GM10248 (cell line): ENCODE measurements around the gene SKP2.
"Not testable (repeated sequence)": the region's sequence is repeated elsewhere in the genome, so short reads cannot be mapped to it uniquely, and the experiment has no call there.

Experiments
- CTCF ChIA-PET: fragments of 300-600 bp; sonication (Branson Sonifier 250); formaldehyde crosslinking; extraction: SDS; loops from one replicate; lab custom pipeline; 2021; ENCODE audit warnings: antibody characterized with exemption; lab: Yijun Ruan, JAX
- POLR2A ChIA-PET: fragments of 350-650 bp; sonication (Branson Sonifier 250); formaldehyde crosslinking; extraction: SDS; loops from one replicate; lab custom pipeline; 2020; ENCODE audit warnings: antibody characterized with exemption; lab: Yijun Ruan, JAX
- DNase-seq: peaks from one replicate; pipeline ENCODE4 v3.0.0; 2012; ENCODE audit errors: extremely low spot score
- CTCF ChIP-seq: IDR thresholded peaks from 2 replicates; pipeline ENCODE4 v1.5.1; 2012; ENCODE audit warnings: mild to moderate bottlenecking, low read depth; ENCODE audit errors: extremely low read depth, missing control alignments, control extremely low read depth

The SKP2 gene

DNA sequence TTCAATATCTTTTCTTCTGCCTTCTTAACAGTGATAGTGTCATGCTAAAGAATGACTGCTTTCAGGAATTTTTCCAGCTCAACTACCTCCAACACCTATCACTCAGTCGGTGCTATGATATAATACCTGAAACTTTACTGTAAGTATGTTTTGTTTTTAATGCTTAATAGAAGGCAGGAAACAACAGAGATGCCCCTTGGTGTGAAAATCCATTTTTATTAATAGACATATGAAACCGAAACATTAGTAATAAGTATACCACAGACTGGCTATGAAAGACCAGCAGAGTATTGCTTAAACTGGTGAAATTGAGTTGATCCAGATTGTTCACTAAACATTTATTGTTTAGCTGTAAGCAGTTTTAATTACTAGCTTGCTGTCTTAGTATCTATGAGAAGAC is 25.2 kb downstream of the SKP2 start:
- CTCF ChIA-PET, result interaction anchor here (0.6 to 1.7 kb wide), 7 partner anchors 10 to 129 kb away, joined by 3 to 4 read pairs (median 3); partner anchors contain the start of gene NADK2
- DNase-seq, result peak; percentile 29
- POLR2A ChIA-PET, result no interaction called here
- no peak for TF ChIP-seq CTCF

DNA sequence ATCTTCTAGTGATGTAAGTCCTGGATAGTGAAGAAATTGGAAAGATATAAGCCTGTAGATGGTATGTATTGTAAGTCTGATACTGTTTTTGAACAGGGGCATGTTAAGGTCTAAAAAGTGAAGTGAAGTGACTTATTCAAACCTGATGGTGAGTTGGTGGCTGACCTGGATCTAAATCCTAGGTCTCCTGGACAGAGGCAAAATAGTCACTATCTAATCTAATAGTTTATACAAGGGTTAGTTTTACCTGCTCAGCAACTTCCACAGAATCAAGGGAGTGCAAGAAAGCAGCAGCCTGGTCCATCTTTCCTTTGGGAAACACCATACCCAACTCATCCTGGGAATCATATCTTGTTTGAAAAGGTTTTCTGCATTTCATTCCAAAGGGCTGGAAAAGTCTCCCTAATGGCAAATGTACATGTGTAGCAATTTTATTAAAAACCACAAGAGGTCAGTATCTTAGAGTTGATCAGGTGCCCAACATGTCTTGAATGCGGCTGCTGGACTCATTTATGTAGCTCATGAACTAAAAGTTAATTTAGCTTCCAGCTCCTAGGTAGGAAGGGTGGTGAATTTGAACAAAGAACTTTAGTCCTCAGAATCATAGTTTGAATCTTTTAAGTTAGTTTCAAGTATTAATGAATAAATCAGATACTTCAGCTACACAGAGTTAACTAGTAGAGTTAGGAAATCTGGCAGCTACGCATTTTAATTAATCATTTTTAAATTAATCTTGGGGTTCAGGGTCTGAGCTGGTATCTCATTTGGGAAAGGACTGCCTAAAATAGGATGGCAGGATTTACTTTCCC is 26.0 kb downstream of the SKP2 start:
- ChIA-PET POLR2A (no interaction called here), CTCF (interaction anchor here (0.6 to 1.7 kb wide), 28 partner anchors 9 to 216 kb away, joined by 3 to 9 read pairs (median 4); partner anchors contain the start of genes NADK2, RANBP3L and SKP2)
- DNase-seq, result no peak
- TF ChIP-seq CTCF, result no peak

GRCh38 chr5:36178524-36178890 is 26.6 kb downstream of the SKP2 start:
- TF ChIP-seq CTCF, result no peak
- ChIA-PET CTCF (interaction anchor here (0.7 to 1.7 kb wide), 23 partner anchors 9 to 215 kb away, joined by 3 to 9 read pairs (median 4); partner anchors contain the start of genes NADK2, RANBP3L and SKP2), POLR2A (no interaction called here)
- no peak for DNase-seq

DNA sequence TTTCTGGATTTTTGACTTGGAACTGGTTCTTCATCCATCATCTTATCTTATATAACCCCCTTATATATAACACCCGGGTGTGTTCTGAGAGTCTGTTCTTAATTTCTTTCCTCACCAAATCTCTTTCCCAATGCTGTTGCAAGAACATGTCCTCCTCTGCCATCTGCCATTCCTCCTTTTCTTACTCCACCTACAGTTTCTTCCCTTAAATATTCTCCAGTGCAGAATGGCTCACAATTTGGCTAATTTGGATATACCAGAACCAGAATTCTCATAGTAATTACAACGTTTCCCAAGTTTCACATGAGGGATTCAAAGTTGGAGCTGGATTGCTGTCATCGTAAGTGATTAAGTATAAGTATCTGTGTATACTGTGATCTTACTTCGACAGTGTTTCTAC is 28.0 kb downstream of the SKP2 start:
- no peak for TF ChIP-seq CTCF

DNA sequence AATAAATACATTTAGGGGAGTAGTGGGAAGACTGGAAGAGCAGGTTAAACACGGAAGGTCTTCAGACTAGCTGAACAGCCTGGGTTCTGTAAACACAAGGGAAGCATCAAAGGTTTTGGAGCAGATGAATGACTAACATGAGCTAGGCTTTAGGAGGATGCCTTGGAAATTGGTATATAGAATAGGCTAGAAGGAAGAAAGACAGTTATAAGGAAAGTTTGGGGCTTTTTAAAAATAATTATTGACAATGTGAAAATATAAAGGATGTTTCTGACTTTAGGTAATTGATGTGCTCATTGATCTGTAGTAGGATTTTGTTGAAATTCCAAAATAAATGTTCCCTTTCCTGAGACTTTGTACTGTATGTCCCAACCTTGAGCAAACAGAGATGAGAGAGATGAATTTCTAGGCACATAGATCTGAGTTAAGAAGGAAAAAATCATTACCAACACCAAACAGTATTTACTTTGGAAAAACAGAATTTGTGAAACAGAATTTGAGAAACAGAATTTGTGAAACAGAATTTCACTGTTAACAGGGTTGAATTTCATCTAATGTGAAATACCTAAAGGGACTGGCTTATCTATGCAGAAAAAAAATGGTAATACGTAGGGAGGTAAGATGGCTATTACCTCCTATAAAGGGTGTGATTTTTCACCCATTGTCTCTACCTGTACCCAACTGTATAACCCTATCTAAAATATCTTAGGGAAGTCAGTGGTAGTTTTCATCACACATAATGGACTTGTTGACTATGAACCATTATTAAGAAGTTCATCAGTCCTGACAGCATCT is 28.8 kb downstream of the SKP2 start:
- POLR2A ChIA-PET, result no interaction called here
- no peak for TF ChIP-seq CTCF
- DNase-seq, result no peak
- CTCF ChIA-PET, result interaction anchor here (0.8 to 1.0 kb wide), 2 partner anchors 9 to 15 kb away, joined by 3 read pairs; no protein-coding TSS in a partner anchor

More for the DNA sequence above, 28.0 kb downstream of the SKP2 start:
- CTCF ChIA-PET, result interaction anchor here (0.8 to 1.0 kb wide), 2 partner anchors 8 to 14 kb away, joined by 3 read pairs; no protein-coding TSS in a partner anchor
- POLR2A ChIA-PET, result no interaction called here
- no peak for DNase-seq

DNA sequence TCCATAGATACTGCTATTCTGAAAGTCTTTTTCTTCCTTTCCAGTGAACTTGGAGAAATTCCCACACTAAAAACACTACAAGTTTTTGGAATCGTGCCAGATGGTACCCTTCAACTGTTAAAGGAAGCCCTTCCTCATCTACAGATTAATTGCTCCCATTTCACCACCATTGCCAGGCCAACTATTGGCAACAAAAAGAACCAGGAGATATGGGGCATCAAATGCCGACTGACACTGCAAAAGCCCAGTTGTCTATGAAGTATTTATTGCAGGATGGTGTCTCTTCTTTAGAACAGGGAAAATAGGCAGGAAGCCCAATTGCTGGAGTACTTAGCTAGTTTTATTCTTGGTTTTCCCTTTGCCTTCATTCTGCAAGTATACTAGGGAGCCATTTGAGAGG is 29.9 kb downstream of the SKP2 start:
- DNase-seq, result no peak
- CTCF ChIA-PET, result interaction anchor here (1.2 kb wide), 1 partner anchor 55 kb away, joined by 3 read pairs; no protein-coding TSS in a partner anchor
- TF ChIP-seq CTCF, result no peak
- POLR2A ChIA-PET, result no interaction called here

DNA sequence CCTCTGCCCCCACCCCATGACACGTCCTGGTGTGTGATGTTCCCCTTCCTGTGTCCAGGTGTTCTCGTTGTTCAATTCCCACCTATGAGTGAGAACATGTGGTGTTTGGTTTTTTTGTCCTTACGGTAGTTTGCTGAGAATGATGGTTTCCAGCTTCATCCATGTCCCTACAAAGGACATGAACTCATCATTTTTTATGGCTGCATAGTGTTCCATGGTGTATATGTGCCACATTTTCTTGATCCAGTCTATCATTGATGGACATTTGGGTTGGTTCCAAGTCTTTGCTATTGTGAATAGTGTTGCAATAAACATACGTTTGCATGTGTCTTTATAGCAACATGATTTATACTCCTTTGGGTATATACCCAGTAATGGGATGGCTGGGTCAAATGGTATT is 32.5 kb downstream of the SKP2 start:
- CTCF ChIA-PET, POLR2A ChIA-PET, DNase-seq: not testable (repeated sequence)
